ENCODE results near the gene HARBI1.

DNA sequence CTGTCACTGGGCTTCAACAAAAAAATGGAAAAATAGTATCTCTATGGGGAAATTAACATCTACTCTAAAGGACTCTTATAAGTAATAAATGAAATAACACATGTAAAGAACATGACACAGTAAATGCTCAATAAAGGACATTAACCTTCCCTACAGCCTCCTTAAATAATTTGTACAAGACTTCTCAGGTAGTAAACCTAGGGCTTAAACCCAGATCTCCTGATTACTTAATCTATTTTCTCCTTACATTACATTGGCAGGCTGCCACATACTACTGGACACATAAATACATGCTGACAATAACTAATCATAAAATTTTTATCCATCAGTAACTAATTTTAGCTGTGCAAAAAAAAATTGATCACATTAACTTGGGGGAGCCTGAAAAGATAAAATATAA is 28.1 kb downstream of the HARBI1 start:
- no peak for TF ChIP-seq EZH2 (IDR thresholded peaks at IDR 0.05; ENCODE audit: borderline replicate concordance, insufficient read depth, low read length, poor library complexity, severe bottlenecking)
- TF ChIP-seq, protein P1, sequence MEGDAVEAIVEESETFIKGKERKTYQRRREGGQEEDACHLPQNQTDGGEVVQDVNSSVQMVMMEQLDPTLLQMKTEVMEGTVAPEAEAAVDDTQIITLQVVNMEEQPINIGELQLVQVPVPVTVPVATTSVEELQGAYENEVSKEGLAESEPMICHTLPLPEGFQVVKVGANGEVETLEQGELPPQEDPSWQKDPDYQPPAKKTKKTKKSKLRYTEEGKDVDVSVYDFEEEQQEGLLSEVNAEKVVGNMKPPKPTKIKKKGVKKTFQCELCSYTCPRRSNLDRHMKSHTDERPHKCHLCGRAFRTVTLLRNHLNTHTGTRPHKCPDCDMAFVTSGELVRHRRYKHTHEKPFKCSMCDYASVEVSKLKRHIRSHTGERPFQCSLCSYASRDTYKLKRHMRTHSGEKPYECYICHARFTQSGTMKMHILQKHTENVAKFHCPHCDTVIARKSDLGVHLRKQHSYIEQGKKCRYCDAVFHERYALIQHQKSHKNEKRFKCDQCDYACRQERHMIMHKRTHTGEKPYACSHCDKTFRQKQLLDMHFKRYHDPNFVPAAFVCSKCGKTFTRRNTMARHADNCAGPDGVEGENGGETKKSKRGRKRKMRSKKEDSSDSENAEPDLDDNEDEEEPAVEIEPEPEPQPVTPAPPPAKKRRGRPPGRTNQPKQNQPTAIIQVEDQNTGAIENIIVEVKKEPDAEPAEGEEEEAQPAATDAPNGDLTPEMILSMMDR (IDR thresholded peaks at IDR 0.05; ENCODE audit: poor library complexity, severe bottlenecking), result no peak
- TF ChIP-seq EP300 (conservative IDR thresholded peaks at IDR 0.05; ENCODE audit: poor library complexity, severe bottlenecking), result no peak
- no peak for TF ChIP-seq RAD21 (conservative IDR thresholded peaks at IDR 0.05)
- TF ChIP-seq TAF1 (IDR thresholded peaks at IDR 0.05; ENCODE audit: low read depth), result no peak
- TF ChIP-seq MXI1 (conservative IDR thresholded peaks at IDR 0.05; ENCODE audit: poor library complexity, severe bottlenecking), result no peak
- TF ChIP-seq POLR2AphosphoS5 (IDR thresholded peaks at IDR 0.05), result no peak
- no peak for TF ChIP-seq SMC3 (conservative IDR thresholded peaks at IDR 0.05; ENCODE audit: poor library complexity)
- TF ChIP-seq, protein P2, sequence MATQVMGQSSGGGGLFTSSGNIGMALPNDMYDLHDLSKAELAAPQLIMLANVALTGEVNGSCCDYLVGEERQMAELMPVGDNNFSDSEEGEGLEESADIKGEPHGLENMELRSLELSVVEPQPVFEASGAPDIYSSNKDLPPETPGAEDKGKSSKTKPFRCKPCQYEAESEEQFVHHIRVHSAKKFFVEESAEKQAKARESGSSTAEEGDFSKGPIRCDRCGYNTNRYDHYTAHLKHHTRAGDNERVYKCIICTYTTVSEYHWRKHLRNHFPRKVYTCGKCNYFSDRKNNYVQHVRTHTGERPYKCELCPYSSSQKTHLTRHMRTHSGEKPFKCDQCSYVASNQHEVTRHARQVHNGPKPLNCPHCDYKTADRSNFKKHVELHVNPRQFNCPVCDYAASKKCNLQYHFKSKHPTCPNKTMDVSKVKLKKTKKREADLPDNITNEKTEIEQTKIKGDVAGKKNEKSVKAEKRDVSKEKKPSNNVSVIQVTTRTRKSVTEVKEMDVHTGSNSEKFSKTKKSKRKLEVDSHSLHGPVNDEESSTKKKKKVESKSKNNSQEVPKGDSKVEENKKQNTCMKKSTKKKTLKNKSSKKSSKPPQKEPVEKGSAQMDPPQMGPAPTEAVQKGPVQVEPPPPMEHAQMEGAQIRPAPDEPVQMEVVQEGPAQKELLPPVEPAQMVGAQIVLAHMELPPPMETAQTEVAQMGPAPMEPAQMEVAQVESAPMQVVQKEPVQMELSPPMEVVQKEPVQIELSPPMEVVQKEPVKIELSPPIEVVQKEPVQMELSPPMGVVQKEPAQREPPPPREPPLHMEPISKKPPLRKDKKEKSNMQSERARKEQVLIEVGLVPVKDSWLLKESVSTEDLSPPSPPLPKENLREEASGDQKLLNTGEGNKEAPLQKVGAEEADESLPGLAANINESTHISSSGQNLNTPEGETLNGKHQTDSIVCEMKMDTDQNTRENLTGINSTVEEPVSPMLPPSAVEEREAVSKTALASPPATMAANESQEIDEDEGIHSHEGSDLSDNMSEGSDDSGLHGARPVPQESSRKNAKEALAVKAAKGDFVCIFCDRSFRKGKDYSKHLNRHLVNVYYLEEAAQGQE (IDR thresholded peaks at IDR 0.05; ENCODE audit: borderline replicate concordance), result no peak
